DMS53 (cell line): ENCODE measurements around the gene TNFRSF12A.
A peak's percentile ranks its signal among the peaks of the same experiment; 100 is the strongest.
"Not testable (repeated sequence)": the region's sequence is repeated elsewhere in the genome, so short reads cannot be mapped to it uniquely, and the experiment has no call there.

Source experiments
- DNase-seq: peaks from one replicate; lab custom pipeline; 2025; lab: John Stamatoyannopoulos, UW

TNFRSF12A gene

DNA sequence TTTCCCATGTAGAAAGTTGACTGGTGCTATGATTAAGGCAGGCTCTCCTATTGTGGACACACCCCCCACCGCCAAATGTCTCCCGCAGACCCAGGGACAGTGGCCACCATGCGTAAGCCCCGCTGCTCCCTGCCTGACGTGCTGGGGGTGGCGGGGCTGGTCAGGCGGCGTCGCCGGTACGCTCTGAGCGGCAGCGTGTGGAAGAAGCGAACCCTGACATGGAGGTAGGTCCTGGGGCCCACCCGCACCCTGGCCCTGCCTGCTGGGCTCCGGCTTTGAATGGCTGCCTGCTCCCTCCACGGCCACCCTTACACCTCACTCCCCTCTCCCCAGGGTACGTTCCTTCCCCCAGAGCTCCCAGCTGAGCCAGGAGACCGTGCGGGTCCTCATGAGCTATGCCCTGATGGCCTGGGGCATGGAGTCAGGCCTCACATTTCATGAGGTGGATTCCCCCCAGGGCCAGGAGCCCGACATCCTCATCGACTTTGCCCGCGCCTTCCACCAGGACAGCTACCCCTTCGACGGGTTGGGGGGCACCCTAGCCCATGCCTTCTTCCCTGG, 29.8 kb downstream of the TNFRSF12A start:
- no peak for DNase-seq

DNA sequence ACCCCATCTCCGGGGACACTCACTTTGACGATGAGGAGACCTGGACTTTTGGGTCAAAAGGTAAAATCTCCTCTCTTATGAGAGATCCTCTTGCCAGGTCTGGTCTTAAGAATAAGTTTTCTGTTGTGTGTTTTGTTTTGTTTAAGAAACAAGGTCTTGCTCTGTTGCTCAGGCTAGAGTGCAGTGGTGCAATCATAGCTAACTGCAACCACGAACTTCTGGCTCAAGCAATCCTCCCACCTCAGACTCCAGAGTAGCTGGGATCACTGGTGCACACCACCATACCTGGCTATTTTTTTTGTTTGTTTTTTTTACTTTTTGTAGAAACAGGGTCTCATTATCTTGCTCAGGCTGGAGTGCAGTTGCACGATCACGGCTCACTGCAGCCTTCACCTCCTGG, 30.3 kb downstream of the TNFRSF12A start:
- DNase-seq: no peak

DNA sequence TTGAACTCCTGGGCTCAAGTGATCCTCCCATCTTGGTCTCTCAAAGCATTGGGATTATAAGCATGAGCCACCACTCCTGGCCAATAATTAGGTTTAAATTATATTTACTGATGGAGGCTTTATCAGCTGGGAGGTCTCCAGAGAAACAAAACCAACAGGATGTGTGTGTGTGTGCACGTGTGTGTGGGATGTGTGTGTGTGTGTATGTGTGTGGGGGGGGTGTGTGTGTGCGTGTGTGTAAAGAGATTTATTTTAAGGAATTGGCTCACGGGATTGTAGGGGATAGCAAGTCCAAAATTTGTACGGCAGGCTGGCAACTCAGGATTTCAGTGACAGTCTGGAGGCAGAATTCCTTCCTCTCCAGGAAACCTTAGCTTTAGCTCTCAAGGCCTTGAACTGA, 30.8 kb downstream of the TNFRSF12A start:
- DNase-seq: no peak

DNA sequence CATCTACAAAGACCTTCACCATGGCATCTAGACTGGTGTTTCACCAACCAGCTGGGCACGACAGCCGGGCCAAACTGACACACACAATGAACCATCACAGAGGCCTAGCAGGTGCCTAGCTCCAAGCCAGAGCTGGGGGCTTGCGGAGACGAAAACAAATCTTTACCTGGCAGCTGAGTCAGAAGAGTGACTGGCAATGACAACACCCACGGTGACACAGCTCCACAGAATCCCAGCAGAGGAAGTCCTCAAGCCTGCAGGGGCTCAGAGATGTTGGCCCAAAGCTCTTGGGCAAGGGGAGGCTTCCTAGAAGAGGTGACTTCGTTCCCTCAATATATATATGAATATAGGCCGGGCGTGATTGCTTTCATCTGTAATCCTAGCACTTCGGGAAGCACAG, 31.3 kb downstream of the TNFRSF12A start:
- no peak for DNase-seq

DNA sequence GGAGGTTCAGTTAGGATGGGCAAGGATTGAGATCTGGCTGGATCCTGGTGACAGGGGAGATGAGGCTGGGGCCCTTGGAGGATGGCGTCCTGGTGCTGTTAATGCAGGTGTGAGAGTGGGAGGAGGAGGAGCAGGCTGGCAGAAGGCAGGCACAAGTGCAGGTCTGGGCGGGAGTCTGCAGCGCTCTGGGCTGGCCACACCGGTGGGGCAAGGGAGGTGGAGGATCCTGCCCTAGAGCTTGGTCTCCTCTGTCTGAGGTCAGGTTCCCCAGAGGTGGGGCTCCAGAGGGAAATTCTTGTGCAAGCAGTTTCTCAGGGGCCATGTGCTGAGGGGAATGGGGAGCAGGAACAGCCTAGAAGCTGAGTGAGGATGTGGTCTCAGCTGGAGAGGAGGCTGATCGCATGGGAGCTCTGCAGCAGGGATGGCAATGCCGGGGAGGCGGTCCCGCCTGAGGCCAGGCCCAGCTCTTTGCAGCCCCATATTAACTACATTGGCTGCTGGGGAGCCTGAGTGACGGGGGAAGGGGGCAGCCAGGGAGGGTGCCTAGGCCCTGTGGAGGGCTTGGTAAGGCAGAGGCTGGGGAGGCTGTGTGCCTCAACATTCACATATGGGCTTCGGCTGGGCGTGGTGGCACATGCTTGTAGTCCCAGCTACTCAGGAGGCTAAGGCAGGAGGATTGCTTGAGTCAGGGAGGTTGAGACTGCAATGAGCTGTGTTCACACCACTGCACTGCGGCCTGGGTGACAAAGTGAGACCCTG, 32.6 kb downstream of the TNFRSF12A start:
- not testable (repeated sequence) for DNase-seq

DNA sequence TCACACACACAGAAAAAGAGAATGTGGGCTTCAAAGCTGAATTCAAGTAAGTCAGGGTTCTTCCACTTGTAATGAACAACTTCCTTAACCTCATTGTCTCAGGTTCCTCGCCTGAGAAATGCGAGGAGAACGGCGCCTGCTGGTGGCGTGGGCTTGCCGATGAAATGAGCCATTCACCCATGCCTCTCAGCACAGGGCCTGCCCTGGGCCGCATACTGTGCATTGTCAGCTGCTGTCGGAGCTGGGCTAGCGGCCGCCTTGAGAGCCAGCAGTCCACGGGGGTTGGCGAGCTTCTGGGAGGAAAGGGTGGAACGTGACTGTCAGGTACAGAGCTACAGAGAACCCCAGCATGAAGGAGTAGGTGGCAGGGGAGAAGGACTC, 33.2 kb downstream of the TNFRSF12A start:
- DNase-seq: not testable (repeated sequence)

DNA sequence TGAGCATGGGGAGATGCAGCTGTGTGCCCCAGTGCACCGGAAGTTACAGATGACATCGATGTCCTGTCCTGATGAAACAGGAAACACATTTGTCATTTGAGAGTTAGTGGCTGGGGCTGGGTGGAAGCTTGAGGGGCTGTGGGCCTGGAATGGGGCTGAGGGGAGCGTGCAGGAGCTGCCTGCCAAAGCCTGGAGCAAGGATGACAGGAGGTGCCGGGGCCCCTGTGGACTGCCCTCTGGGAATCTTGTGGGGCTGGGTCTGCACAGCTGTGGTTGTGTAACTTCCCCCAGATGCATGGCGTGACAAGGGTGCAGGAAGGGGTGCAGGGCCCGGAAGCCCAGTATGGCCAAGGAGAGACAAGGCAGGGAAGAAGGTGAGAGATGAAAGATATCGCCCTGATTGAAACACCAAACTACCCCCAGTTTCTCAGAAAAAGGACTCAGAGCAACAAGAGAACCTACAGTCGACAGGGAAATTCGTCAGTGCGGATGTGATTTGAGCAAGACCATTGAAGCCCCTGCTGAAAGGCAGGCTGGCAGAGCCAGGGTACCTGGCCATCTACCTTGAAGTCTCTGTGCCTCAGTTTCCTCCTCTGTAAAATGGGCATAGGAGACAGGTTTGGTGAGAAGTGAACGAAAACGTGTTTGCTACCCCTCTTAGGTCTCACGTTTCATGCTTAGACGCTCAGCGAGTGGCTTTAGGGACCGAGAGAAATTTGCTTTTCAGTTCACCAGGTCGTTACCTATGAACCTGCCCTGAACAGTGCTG, 35.0 kb downstream of the TNFRSF12A start:
- no peak for DNase-seq

DNA sequence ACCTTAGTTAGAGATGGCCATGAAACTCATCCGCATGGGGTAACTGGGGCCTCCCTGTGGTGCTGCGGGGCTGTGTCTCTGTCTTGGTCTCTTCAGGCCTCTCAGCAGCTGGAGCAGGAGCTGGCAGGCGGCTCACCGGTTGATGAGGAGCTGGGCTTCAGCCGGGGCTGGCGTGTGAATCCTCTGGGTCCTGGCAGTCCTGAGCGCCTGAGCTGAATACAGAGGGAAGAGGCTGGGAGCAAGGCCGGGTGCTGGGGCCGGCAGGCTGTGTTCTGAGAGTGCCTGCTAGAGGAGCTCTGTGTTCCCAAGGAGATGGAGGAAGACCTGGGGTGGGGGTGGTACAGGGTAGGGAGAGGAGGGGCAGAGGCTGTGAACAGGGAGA, 35.6 kb downstream of the TNFRSF12A start:
- not testable (repeated sequence) for DNase-seq

DNA sequence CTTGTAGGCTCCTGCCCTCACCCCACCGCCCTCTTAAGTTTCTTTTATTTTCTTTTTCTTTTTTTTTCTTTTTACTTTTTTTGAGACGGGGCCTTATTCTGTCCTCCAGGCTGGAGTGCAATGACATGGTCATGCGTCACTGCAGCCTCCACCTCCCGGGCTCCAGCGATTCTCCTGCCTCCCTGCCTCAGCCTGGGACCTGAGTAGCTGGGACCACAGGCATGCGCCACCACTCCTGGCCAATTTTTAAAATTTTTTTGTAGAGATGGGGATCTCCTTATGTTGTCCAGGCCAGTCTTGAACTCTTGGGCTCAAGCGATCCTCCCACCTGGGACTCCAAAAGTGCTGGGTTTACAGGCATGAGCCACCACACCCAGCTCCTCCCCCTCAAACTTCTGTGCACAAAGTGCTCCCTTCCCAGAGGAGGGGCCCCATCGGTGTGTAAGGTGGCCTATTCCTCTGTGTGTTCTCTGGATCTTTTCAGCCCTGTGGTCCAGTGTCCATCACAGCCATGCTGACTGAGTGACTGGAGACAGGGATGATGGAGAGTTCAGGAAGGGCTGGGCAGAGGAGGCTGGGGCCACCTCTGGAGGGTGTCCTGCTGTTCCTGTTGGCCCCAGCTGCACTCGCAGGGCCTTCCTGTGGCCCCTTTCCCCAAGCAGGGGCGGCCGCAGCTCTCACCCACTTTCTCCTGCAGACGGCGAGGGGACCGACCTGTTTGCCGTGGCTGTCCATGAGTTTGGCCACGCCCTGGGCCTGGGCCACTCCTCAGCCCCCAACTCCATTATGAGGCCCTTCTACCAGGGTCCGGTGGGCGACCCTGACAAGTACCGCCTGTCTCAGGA, 36.4 kb downstream of the TNFRSF12A start:
- no peak for DNase-seq

DNA sequence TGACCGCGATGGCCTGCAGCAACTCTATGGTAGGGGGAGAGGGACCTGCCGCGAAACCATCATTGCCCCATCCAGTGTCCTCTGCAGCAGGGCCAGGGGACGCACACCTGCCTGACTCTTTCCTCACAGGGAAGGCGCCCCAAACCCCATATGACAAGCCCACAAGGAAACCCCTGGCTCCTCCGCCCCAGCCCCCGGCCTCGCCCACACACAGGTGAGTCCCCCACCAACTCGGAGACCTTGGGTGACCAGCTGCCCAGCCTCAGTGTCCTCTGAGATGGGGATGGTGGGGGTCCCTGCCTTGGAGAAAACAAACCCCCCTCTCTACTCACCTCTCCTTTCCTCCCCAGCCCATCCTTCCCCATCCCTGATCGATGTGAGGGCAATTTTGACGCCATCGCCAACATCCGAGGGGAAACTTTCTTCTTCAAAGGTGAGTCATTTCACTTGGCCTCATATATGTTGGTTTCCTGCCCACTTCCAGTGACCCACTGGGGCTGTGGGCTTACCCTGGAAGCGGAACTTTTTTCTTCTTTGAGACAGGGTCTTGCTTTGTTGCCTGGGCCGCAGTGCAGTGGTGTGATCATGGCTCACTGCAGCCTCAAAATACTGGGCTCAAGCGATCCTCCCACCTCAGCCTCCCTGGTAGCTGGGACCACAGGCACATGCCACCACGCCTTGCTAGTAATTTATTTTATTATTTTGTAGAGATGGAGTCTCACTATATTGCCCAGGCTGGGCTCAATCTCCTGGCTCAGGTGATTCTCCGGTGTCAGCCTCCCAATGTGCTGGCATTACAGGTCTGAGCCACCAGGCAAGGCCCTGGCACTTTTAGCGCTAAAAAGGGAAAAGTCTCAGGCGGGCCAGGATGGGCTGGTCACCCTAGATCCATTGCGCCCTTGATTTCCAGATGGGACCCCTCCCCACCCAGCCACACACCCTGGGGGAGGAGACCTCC, 37.3 kb downstream of the TNFRSF12A start:
- no peak for DNase-seq

DNA sequence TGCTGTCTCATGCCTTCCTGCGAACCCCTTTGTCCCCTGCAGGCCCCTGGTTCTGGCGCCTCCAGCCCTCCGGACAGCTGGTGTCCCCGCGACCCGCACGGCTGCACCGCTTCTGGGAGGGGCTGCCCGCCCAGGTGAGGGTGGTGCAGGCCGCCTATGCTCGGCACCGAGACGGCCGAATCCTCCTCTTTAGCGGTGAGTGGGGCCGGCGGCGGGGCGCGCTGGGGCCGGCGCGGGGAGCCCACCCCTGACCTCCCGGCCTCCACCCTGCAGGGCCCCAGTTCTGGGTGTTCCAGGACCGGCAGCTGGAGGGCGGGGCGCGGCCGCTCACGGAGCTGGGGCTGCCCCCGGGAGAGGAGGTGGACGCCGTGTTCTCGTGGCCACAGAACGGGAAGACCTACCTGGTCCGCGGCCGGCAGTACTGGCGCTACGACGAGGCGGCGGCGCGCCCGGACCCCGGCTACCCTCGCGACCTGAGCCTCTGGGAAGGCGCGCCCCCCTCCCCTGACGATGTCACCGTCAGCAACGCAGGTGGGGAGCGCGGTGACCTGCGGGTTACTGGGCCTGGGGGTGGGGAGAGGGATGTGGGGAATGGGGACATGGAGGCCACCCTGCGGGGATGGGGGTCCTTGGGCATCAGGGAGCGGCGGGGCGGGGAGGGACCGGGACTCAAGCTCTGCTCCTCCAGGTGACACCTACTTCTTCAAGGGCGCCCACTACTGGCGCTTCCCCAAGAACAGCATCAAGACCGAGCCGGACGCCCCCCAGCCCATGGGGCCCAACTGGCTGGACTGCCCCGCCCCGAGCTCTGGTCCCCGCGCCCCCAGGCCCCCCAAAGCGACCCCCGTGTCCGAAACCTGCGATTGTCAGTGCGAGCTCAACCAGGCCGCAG, 38.2 kb downstream of the TNFRSF12A start:
- DNase-seq: peak; percentile 54

DNA sequence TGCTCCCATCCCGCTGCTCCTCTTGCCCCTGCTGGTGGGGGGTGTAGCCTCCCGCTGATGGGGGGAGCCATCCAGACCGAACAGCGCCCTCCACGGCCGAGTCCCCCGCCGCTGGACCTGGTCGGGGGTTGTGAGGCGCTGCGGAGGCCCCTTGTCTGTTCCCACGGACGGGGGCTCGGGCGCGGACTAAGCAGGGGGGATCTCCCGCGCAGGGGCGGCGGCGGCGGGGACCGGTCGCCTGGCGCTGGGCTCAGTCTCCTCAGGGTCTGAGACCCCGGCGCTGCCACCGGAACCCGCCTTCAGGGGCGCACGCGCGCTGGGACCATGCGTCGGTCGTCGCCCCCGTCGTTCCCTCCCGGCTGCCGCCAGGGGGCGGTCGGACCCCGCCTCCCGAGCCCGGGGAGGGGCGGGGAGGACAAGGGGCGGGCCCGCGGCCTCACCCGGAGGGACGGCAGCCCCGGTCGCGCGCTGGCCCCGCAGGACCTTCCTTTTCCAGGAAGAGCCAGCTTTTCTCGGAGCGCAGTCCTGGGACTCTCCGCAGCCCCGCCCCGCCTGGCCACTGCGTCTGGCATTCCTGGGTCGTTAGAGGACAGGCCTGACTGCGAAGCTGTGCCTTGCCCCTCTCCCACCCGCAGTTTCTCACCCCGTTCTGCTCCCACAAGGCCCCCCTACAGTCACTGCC, 39.0 kb downstream of the TNFRSF12A start:
- DNase-seq: peak; percentile 90

DNA sequence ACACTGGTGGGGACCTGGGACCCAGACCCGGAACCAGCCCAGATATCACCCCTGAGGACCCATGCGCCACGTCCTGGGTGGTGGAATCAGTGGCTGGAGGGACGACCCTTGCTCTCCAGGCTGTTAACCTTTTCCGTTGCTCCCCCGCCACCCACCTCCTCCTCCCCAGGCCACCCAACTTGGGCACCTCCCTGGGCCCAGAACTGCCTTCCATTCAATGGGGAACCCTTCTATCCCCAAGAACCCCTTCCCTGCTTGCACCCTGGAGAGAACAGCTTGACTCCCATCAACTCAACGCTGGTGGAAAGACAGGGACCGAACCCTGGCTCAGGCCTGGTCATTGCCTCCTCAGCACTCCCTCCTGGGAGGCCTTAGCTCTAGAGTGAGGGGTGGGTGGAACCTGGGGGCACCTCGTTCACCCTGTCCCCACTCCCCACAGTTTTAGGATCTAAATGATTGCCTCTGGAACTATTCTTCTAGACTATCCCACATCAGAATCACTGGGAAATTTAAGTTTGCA, 39.6 kb downstream of the TNFRSF12A start:
- DNase-seq: no peak

DNA sequence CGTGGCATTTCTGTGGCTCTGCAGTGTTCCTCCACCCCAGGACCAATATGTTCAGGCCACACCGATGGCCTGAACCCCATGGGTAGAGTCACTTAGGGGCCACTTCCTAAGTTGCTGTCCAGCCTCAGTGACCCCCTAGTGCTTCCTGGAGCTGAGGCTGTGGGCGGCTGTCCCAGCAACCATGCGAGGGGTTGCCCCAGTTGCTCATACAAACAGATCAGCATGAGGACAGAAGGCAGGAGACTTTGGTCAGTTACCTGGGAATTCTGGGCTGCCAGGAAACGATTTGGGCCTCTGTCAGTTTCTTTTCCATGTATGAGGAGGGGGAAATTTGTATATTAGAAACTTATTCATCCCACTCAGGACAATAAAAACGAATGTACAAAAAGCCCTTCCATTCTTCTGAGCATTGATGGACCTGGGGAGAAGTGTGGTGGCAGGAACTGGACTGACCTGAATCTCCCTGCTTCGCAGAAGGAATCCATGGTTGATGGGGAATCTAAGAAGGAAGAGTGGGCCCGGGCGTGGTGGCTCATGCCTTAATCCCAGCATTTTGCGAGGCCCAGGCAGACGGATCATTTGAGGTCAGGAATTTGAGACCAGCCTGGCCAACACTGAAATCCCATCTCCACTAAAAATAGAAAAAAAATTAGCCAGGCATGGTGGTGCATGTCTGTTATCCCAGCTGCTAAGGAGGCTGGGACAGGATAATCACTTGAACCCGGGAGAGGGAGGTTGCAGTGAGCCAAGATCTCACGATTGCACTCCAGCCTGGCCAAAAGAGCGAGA, 40.4 kb downstream of the TNFRSF12A start:
- no peak for DNase-seq

DNA sequence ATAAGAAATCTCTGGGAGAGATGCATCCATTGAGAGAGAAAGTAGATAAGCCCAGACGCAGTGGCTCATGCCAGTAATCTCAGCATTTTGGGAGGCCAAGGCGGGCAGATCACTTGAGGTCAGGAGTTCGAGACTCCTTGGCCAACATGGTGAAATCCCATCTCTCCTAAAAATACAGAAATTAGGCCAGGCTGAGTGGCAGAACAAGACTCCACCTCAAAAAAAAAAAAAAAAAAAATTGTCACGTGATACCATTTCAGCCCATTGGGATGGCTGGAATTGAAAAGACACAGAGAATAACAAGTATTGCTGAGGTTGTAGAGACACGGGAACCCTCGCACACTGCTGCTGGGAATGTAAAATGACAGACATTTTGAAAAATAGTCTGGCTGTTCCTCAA, 42.4 kb downstream of the TNFRSF12A start:
- no peak for DNase-seq

DNA sequence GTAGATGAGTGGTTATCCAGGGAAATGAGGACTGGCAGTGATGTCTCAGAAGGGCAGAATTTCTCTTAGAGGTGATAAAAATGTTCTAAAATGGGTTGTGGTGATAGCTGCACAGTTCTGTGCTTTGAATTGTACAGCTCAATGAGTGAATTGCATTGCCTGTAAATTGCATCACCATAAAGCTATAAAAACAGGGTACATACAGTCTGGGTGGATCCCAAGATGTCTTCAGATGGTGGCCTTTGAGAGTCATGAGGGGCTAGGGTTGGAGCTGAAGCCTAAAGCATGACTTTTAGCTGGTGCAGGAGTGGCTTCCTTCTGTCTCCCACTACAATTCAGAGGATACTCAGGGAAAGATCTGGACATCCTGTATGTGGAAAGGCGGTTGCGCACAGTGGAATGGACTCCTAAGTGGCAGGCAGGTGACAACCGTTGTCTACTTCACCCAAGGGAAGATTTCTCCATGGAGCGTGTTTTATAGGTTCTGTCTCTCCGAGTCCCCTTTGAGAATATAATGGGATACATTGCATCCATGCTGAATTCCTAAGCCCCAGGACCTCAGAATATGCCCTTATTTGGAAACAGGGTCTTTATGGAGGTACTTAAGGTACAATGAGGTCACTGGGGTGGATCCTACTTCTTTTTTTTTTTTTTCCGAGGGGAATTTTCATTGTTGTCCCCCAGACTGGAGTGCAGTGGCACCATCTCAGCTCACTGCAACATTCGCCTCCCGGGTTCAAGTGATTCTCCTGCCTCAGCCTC, 43.6 kb downstream of the TNFRSF12A start:
- no peak for DNase-seq

DNA sequence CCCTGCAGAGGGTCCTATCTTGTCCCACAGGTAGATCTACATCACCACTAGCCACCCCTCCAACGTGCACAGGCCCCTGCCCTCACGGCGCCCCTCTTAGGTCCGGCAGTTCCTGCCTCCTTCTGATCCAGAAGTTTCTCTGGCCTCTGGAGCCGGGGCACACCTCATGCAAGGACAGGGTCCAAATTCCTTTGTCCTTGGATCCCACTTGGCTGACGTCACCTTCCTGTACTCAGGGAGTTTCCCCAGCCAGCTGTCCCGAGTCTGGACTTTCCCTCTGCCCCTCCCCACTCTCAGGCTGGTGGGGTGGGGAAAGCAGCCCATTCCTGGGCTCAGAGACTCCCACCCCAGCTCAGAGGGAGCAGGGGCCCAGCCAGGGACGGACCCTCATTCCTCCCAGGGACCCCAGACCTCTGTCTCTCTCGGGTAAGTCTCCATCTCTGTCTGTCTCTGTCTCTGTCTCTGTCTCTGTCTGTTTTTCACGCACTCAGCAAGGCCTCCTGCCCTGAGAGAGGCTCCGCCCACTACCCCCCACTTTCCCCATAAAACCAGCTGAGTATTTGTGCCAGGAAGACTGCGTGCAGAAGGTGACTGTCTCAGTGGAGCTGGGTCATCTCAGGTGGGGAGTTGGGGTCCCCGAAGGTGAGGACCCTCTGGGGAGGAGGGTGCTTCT, 45.0 kb downstream of the TNFRSF12A start, which contains the start of gene IL32:
IL32 (plus strand) TSS at position 572 of the 673 bp plus-strand sequence. CDS start 172 bp downstream, outside the sequence.
- peak; percentile 54 for DNase-seq
